NCI-H2171 (cell line): Measurements from ENCODE around the gene ACSL1.
A peak's percentile ranks its signal among the peaks of the same experiment; 100 is the strongest.
"Not testable (repeated sequence)": the region's sequence is repeated elsewhere in the genome, so short reads cannot be mapped to it uniquely, and the experiment has no call there.

Source experiments
- DNase-seq: peaks from one replicate; lab custom pipeline; 2025; lab: John Stamatoyannopoulos, UW

ACSL1 gene

GRCh38 chr4:184825896-184826690, at the start of gene ACSL1:
Gene ACSL1 (minus strand): TSS chr4:184825968. CDS start chr4:184803514, 22,454 bp downstream.
- peak; percentile 50 for DNase-seq

GRCh38 chr4:184873054-184873453, 47.3 kb upstream of the ACSL1 start:
- no peak for DNase-seq

- no peak for DNase-seq
These were observed 45.0 kb upstream of the ACSL1 start for GRCh38 chr4:184870718-184871117.

- DNase-seq = no peak
These were observed 42.9 kb upstream of the ACSL1 start for GRCh38 chr4:184868623-184869022.

DNA sequence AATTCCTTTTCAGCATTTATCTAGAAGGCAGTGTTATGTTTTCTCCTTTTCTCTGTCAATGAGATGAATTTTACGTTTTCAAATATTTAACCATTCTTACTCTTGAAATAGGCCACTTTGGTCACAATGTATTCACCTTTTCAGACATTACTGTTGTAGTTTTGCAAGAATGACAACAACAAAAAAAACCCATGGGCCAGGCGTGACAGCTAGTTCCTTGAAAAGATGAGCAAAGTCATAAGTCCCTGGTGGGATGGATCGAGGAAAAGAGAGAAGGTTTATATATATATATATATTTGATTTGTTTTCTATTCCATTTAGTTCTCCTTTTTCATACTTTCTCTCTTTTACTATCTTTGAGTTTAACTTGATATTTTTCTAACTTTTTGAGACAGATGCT, 38.1 kb upstream of the ACSL1 start:
- DNase-seq = no peak

DNA sequence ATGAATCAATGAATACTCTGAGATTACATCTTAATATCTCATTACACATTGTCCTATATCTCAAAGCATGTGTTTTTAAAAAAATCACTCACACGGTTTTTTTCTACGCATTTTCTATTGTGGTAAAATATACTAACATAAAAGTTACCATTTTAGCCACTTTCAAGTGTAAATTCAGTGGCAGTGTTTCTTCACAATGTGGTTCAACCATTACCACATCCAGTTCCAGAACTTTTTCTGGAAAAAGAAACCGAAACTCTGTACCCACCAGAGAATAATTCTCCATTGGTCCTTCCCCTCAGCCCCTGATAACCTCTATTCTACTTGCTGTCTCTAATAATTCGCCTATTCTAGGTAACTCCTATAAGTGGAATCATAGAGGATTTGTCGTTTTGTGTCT, 35.3 kb upstream of the ACSL1 start:
- no peak for DNase-seq

- DNase-seq = no peak
These were observed 34.4 kb upstream of the ACSL1 start for GRCh38 chr4:184860018-184860779.

- DNase-seq = no peak
These were observed 31.8 kb upstream of the ACSL1 start for GRCh38 chr4:184857441-184858121.

DNA sequence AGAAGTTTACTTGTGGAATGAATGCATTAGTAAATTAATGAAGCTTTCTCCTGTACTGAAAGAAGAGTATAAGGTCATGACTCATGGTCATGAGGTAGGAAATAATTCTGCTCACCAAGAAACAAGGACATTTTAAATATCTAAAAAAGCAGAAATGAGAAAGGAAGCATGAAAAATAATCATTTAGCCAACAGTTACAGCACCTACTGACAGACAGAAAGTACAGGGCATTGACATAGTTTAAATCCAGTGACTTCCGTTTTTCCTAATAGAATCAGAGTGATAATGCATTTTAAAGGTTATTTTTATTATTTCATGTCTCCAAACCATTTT, 30.5 kb upstream of the ACSL1 start:
- no peak for DNase-seq

- no peak for DNase-seq
These were observed 28.9 kb upstream of the ACSL1 start for GRCh38 chr4:184854673-184855072.

GRCh38 chr4:184853436-184853835, 27.7 kb upstream of the ACSL1 start:
- no peak for DNase-seq

GRCh38 chr4:184851886-184852285, 26.1 kb upstream of the ACSL1 start:
- DNase-seq = no peak

DNA sequence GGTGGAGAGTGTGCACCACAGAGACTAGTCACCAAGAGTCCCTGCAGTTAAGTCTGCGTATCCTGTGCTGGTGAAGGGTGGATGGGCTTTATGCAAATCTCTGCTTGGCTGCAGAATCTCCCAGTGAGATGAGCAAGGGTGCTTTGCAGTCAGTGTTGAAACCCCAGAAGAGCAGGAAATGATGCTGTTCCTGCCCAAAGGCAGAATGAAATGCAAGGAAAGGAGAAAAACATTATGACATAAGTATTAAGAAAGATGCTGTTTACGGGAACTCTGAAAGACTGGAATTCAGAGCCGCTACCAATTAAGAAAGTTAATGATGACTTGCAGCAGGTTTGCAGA, 25.4 kb upstream of the ACSL1 start:
- DNase-seq = no peak

DNA sequence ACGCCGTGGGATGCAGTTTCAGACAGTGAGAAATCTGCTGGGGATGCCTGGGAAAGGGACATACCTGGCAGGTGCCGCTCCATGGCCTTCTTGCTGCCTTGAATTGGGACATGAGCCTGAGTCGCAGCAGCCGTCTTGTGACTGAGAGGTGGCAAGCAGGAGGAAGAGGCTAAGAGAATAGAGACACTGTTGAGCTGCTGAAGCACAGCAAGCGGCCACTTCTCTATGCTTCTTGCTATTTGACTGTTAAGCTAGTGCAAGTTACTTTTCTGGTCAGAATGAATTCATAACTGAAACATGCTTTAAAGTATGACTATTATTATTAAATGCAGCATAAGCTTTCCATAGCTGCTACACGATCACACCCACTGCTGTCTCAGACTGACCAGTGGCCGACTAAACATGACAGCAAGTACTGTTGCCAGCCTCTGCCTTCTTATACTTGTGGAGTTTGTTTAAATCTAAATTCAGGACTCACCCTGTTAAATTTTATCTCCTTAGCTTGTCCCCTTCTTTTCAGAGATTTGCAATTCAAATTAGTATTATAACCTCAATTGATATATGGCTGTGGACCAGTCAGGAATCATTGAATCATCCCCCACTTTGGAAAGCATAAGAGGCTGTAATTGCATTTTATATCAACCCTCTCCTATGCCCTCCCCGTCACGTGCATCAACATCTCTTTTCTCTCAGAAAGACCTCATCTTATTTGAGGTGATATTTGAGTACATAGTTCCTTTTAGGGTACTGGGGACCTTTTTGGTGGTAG, 24.8 kb upstream of the ACSL1 start:
- DNase-seq = no peak

- no peak for DNase-seq
These were observed 24.2 kb upstream of the ACSL1 start for GRCh38 chr4:184850018-184850417.

GRCh38 chr4:184849185-184849584, 23.4 kb upstream of the ACSL1 start:
- DNase-seq = no peak

DNA sequence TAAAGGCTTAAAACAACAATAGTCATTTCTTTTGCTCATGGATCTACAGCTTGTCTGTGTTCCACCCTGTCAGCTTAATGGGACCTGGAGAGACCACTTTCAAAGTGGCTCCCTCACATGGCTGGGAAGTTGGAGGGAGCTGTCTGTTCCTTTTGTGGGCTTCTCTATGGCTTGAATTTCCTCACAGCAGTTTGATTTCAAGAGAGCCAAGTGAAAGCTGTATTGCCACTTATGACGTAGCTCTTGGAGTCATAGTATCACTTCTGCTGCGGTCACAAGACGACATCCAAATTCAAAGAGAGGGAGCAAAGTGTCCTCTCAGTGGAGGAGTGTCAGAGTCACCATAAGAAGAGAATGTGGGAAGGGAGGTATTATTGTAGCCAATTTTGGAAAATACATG, 22.7 kb upstream of the ACSL1 start:
- DNase-seq = no peak

DNA sequence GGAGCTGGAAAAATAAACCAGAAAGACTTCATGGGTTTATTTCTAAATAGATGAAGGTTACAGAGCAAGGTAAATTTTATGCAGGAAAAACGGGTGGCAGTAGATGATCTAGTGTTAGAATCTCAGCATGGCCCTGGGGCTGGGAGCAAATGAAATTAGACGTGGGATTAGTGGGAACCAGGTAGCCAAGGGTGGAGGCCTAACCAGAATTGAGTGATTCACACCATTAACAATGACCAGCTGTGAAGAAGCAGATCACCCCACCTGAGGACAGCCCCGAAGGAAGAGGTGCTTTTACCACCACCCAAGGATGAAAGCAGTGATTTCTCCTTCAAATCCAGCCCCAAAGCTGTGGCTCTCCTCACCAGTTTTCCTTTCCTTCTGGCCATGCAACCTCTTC, 20.8 kb upstream of the ACSL1 start:
- no peak for DNase-seq

GRCh38 chr4:184845367-184846021, 19.7 kb upstream of the ACSL1 start:
- DNase-seq = no peak

DNA sequence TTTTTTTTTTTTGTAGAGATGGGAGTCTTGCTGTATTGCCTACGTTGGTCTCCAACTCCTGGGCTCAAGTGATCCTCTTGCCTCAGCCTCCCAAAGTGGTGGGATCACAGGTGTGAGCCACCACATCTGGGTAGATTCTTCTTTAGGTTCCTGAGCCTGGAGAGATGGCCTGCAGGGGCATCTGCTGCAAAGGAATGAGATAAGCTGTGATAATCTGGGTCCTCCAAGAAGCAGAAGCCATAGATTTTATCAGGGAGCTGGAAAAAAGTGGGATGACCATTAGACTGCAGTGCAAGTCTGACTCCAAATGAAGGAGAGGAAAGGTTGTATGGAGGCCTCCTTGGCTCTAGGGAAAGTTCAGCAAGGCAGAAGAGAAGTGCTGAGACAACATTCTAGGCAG, 19.0 kb upstream of the ACSL1 start:
- DNase-seq = no peak

DNA sequence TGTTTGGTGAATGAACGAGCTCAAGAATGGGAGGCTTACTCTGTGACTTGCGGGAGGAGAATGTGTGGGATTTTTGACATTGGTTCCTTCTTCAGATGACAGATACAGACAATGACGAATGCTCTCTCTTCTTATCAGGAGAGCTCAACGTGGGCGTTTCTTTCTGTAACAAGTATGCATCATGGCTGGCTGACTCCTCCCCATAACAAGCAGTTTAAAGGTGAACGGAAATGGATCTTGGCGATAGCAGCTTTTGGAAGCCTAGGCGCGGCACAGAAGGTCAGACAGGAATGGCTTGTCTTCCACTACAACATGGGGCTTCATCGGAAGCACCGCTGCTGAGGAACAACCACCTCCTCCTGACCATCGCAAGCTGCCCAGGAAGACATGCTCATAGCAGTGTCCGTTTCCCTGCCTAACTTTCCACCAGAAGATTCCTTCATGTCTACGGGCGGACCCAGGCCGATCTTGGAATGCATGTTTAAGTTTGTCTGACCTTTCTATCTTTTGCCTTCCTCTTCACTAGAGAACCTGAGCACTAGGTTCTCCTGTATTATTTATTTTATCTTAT, 18.3 kb upstream of the ACSL1 start:
- no peak for DNase-seq

- DNase-seq = not testable (repeated sequence)
These were observed 13.3 kb upstream of the ACSL1 start for GRCh38 chr4:184839075-184839399.
